A673 (cell line): ENCODE results near the gene OLFML1. TPM values are rescaled to one million over a fixed set of nuclear protein-coding genes. Genes with fewer than 3 reads are reported as not detected.
A peak's percentile ranks its signal among the peaks of the same experiment; 100 is the strongest.

Experiments used
- BruUV-seq: library from RNA; stranded (reverse); fragments of 400-500 nt; replicated peaks from 2 replicates; lab custom pipeline; 2021; lab: Mats Ljungman, UMichigan
- CTCF ChIA-PET: fragments of 300-600 bp; sonication (Branson Sonifier 250); formaldehyde crosslinking; loops from one replicate; lab custom pipeline; 2022; ENCODE audit warnings: antibody characterized with exemption; lab: Charles Lee
- POLR2A ChIA-PET: fragments of 300-600 bp; sonication (Branson Sonifier 250); formaldehyde crosslinking; loops from one replicate; lab custom pipeline; 2022; ENCODE audit warnings: antibody characterized with exemption; ENCODE audit not compliant: low non-redundant PET; lab: Charles Lee
- DNase-seq: peaks from one replicate; pipeline ENCODE4 v3.0.0-alpha.2; 2015; ENCODE audit warnings: low spot score
- H3K27ac ChIP-seq: fragments of 200-600 bp; sonication (generic); 2 replicates; pipeline ENCODE4 v1.5.1; 2016; ENCODE audit warnings: mixed run types, low read depth, mild to moderate bottlenecking, mixed read lengths, antibody characterized with exemption, low read length; ENCODE audit not compliant: poor library complexity, severe bottlenecking
- H3K27me3 ChIP-seq: fragments of 200-600 bp; sonication (generic); replicated peaks from 2 replicates; pipeline ENCODE4 v1.6.1; 2017; ENCODE audit warnings: mixed run types, low read depth, mild to moderate bottlenecking, mixed read lengths, antibody characterized with exemption, low read length; ENCODE audit not compliant: insufficient read depth, poor library complexity
- H3K36me3 ChIP-seq: fragments of 200-600 bp; sonication (generic); 2 replicates; pipeline ENCODE4 v1.6.1; 2016; ENCODE audit warnings: mixed run types, mild to moderate bottlenecking, mixed read lengths, antibody characterized with exemption, low read length; ENCODE audit not compliant: insufficient read depth, poor library complexity, severe bottlenecking
- H3K4me1 ChIP-seq: fragments of 200-600 bp; sonication (generic); 2 replicates; pipeline ENCODE4 v1.6.1; 2017; ENCODE audit warnings: mixed run types, mild to moderate bottlenecking, mixed read lengths, antibody characterized with exemption, low read length; ENCODE audit not compliant: insufficient read depth, poor library complexity, severe bottlenecking
- H3K4me3 ChIP-seq: fragments of 200-600 bp; sonication (generic); 2 replicates; pipeline ENCODE4 v1.5.1; 2016; ENCODE audit warnings: low read depth, mixed run types, mild to moderate bottlenecking, mixed read lengths, low read length; ENCODE audit not compliant: poor library complexity, severe bottlenecking
- H3K9me3 ChIP-seq: fragments of 200-600 bp; sonication (generic); 2 replicates; pipeline ENCODE4 v1.6.1; 2016; ENCODE audit warnings: mixed run types, low read depth, mild to moderate bottlenecking, mixed read lengths, antibody characterized with exemption, low read length; ENCODE audit not compliant: poor library complexity, severe bottlenecking
- CTCF ChIP-seq: fragments of 300-800, 200-600 bp; sonication (generic); conservative IDR thresholded peaks from 2 replicates; pipeline ENCODE4 v1.5.1; 2017; ENCODE audit warnings: low read depth, mild to moderate bottlenecking, antibody characterized with exemption, low read length, moderate library complexity, mixed read lengths
- EZH2 ChIP-seq: fragments of 200-600 bp; sonication (generic); IDR thresholded peaks from 2 replicates; pipeline ENCODE4 v1.6.1; 2017; ENCODE audit warnings: borderline replicate concordance, low read depth, mild to moderate bottlenecking, mixed read lengths, antibody characterized with exemption, low read length; ENCODE audit not compliant: poor library complexity, severe bottlenecking
- intact Hi-C: fragments of 100-400 bp; cut with micrococcal nuclease; formaldehyde crosslinking; loops from one replicate; pipeline ENCODE4 v1.10.0; 2022; ENCODE audit not compliant: unreplicated experiment
- total RNA-seq: library from RNA; stranded (reverse); gene quantifications from 2 replicates; pipeline ENCODE4 v1.2.3, GENCODE V29; 2021

The OLFML1 gene
- total RNA-seq, 1 experiment from 2014 or later = not detected

- Histone ChIP-seq H3K36me3 (no peaks in the 10 kb centered on the region), H3K4me3 (no peak overlapping the region), H3K27ac (no peak overlapping the region), H3K9me3 (no peaks in the 10 kb centered on the region), H3K27me3 (no peaks in the 10 kb centered on the region), H3K4me1 (no peaks in the 10 kb centered on the region)
- ChIA-PET POLR2A (no interaction called here), CTCF (no interaction called here)
- no peak for DNase-seq
- no TSS peak for BruUV-seq
- TF ChIP-seq EZH2 (no peak), CTCF (no peak)
- intact Hi-C loops = loop anchor here (5.0 kb wide), 2 partner anchors 92 to 297 kb away; no protein-coding TSS in a partner anchor
These were observed 41.0 kb upstream of the OLFML1 start for GRCh38 chr11:7444091-7444981.

DNA sequence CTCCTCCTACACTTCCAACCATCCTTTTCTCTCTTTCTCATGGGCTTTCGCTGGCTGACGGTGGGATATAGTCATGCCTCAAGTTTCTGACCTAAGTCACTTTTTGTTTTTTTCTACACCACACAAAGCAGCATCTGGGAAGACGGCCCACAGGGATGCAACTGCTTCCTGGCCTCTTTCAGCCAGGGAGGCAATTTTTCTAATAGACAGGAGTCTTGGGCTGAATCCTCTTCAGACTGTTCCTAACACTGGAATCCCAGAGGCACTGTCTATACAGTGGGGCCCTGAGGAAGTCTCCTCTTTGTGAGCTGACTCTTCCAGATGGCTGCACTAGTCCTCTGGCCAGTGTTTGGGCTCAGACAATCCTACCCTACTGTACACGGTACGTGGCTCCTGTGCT is 39.7 kb upstream of the OLFML1 start:
- ChIA-PET CTCF (no interaction called here), POLR2A (no interaction called here)
- no peak for DNase-seq
- H3K27me3 ChIP-seq = no peaks in the 10 kb centered on the region
- no peak overlapping the region for H3K27ac ChIP-seq
- no peaks in the 10 kb centered on the region for H3K4me1 ChIP-seq
- no TSS peak for BruUV-seq
- H3K36me3 ChIP-seq = no peaks in the 10 kb centered on the region
- intact Hi-C loops = no loop called here
- H3K4me3 ChIP-seq = no peak overlapping the region
- H3K9me3 ChIP-seq = no peaks in the 10 kb centered on the region
- TF ChIP-seq CTCF = no peak
- no peak for TF ChIP-seq EZH2

DNA sequence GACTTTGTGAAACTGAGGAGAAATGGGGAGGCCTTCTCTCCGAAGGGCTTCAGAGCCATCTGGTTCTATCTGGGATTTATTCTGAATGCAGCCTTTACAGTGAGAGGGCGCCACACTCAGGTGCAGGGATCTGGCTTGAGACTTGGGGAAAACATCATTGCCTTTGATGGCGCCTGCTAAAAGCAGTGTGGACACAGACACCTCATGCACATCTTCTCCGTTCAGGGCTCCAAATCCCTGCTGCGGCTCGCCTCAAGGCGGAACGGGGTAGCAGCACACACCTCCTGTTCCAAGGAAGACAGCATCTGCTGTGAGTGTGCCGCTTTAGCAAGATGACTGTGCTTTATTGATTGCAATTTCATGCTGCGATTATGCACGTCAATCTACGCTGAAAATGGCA is 37.1 kb upstream of the OLFML1 start:
- CTCF ChIA-PET = no interaction called here
- no TSS peak for BruUV-seq
- H3K4me1 ChIP-seq = no peaks in the 10 kb centered on the region
- POLR2A ChIA-PET = no interaction called here
- DNase-seq = no peak
- intact Hi-C loops = no loop called here
- no peak overlapping the region for H3K4me3 ChIP-seq
- no peaks in the 10 kb centered on the region for H3K9me3 ChIP-seq
- no peaks in the 10 kb centered on the region for H3K27me3 ChIP-seq
- no peaks in the 10 kb centered on the region for H3K36me3 ChIP-seq
- H3K27ac ChIP-seq = no peak overlapping the region
- TF ChIP-seq CTCF (0 out of 2 replicates have a peak, but pooled peaks have one; percentile 15), EZH2 (no peak)
